Measurements from ENCODE around the gene OCRL.

The OCRL gene

GRCh38 chrX:129612396-129612795, 72.3 kb downstream of the OCRL start:
- TF ChIP-seq, protein P1, sequence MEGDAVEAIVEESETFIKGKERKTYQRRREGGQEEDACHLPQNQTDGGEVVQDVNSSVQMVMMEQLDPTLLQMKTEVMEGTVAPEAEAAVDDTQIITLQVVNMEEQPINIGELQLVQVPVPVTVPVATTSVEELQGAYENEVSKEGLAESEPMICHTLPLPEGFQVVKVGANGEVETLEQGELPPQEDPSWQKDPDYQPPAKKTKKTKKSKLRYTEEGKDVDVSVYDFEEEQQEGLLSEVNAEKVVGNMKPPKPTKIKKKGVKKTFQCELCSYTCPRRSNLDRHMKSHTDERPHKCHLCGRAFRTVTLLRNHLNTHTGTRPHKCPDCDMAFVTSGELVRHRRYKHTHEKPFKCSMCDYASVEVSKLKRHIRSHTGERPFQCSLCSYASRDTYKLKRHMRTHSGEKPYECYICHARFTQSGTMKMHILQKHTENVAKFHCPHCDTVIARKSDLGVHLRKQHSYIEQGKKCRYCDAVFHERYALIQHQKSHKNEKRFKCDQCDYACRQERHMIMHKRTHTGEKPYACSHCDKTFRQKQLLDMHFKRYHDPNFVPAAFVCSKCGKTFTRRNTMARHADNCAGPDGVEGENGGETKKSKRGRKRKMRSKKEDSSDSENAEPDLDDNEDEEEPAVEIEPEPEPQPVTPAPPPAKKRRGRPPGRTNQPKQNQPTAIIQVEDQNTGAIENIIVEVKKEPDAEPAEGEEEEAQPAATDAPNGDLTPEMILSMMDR (conservative IDR thresholded peaks at IDR 0.05; ENCODE audit: low read depth, low read length), result no peak
- H3K4me3 ChIP-seq (ENCODE audit: low read length), result no peak overlapping the region
- no peak for DNase-seq (ENCODE audit: low read depth)

DNA sequence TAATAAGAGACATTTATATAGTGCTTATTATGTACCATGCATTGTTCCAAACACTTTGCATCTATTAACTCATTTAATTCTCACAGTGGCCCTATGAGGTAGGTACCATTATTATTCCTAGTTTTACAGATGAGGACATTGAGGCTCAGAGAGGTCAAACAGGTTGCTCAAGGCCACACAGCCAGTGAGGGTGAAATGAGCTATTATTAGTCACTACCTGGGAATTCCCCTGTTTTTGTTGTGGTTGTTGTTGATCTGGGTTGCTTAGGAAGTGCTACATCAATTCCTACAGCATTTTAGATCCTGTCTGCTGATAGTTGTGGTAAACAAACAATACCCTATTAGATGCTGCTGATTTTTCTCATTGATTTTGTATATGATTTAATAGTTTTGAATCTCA, 73.5 kb downstream of the OCRL start:
- no peak overlapping the region for H3K4me3 ChIP-seq (ENCODE audit: low read length)
- TF ChIP-seq, protein P1 (conservative IDR thresholded peaks at IDR 0.05; ENCODE audit: low read depth, low read length), result no peak
- DNase-seq (ENCODE audit: low read depth), result no peak

- H3K4me3 ChIP-seq (ENCODE audit: low read length), result no peak overlapping the region
- TF ChIP-seq, protein P1 (conservative IDR thresholded peaks at IDR 0.05; ENCODE audit: low read depth, low read length), result no peak
- DNase-seq (ENCODE audit: low read depth), result no peak
Measured at GRCh38 chrX:129614481-129615255, 74.6 kb downstream of the OCRL start.

GRCh38 chrX:129617420-129617819, 77.4 kb downstream of the OCRL start:
- DNase-seq (ENCODE audit: low read depth), result no peak

DNA sequence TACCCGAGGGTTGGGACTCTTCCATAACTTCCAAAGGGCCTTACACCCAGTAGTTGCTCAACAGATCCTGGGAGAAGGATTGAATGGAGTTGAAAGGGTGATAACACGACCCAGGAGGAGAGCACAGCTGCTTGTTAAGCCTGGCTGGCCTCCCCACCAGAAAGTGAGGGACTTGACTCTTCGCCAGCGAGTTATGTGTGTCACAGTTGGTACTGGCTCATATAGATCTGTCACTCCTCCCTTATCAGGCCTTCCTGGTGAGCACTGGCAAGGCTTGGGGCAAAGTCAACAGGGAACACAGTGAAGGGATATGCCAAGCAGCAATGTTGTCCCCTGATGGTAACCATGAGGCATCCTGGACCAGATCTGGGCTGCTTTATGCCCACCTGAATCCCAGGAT, 78.9 kb downstream of the OCRL start:
- H3K4me3 ChIP-seq (ENCODE audit: low read length), result no peak overlapping the region
- TF ChIP-seq, protein P1 (conservative IDR thresholded peaks at IDR 0.05; ENCODE audit: low read depth, low read length), result no peak
- no peak for DNase-seq (ENCODE audit: low read depth)

More at GRCh38 chrX:129617420-129617819, 77.4 kb downstream of the OCRL start:
- TF ChIP-seq, protein P1 (conservative IDR thresholded peaks at IDR 0.05; ENCODE audit: low read depth, low read length), result no peak
- H3K4me3 ChIP-seq (ENCODE audit: low read length), result no peak overlapping the region

DNA sequence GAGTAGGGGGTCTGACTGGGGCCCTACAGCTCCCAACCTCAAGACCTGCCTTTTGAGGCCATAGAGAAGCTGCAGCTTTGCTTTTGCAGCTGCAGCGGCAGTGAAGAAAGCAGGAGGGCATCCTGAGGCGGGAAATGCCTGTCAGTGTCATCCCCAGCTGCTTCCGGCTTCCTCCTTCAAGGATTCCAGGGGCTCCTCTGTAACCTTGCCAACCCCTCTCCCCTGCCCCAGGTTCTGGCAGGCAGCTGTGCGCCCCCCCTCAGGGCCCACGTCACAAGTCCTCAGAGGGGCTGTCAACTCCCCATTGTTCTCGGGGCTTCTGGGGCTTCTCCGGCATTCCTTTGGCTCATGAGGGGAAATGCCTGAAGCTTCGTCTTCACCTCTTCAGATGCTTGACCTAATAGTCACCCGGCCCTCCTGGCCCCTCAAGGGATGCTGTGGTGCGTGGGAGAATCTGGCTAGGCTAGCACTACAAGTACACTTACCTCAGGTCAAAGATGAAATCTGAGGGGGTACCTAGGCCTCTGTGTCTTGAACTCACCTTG, 82.8 kb downstream of the OCRL start:
- no peak for DNase-seq (ENCODE audit: low read depth)
- H3K4me3 ChIP-seq (ENCODE audit: low read length), result no peak overlapping the region
- TF ChIP-seq, protein P1 (conservative IDR thresholded peaks at IDR 0.05; ENCODE audit: low read depth, low read length), result no peak

DNA sequence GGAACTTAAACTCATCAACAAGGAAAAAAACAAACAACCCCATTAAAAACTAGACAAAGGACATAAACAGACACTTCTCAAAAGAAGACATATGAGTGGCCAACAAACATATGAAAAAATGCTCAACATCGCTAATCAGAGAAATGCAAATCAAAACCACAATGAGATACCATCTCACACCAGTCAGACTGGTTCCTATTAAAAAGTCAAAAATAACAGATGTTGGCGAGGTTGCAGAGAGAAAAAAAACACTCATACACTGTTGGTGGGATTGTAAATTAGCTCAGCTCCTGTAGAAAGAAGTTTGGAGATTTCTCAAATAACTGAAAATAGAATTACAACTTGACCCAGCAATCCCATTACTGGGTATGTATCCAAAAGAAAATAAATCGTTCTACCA, 86.0 kb downstream of the OCRL start:
- TF ChIP-seq, protein P1 (conservative IDR thresholded peaks at IDR 0.05; ENCODE audit: low read depth, low read length), result no peak
- H3K4me3 ChIP-seq (ENCODE audit: low read length), result no peak overlapping the region
- no peak for DNase-seq (ENCODE audit: low read depth)

Data from retinal pigment epithelial cell (primary cell).